OCI-LY3 (cell line): ENCODE data around the gene BPIFB3.

Source experiments
- CTCF ChIP-seq: fragments of 200-600, 300-600 bp; sonication (generic); IDR thresholded peaks from 2 replicates; pipeline ENCODE4 v1.5.1; 2014; ENCODE audit warnings: antibody characterized with exemption, low read length, low read depth
- EZH2phosphoT487 ChIP-seq: fragments of 200-600 bp; shearing (Covaris generic); IDR thresholded peaks from 2 replicates; pipeline ENCODE4 v1.6.1; 2018; ENCODE audit warnings: antibody characterized with exemption, mixed run types, low read depth

- no peak for TF ChIP-seq CTCF
- TF ChIP-seq EZH2phosphoT487 = no peak
These were observed 28.8 kb downstream of the BPIFB3 start for GRCh38 chr20:33082546-33082945.
